SK-N-MC (cell line): Measurements from ENCODE around the gene DCLK2.

Experiments used
- DNase-seq: peaks from one replicate; pipeline ENCODE4 v3.0.0-alpha.2; 2011; ENCODE audit warnings: low read depth, low spot score
- H3K27ac ChIP-seq: fragments of 200-600 bp; sonication (generic); 2 replicates; pipeline ENCODE4 v1.5.1; 2016; ENCODE audit warnings: mixed run types
- H3K36me3 ChIP-seq: fragments of 200-600 bp; sonication (generic); 2 replicates; pipeline ENCODE4 v1.6.1; 2017; ENCODE audit warnings: antibody characterized with exemption, low read length, mixed read lengths; ENCODE audit not compliant: insufficient read depth
- H3K4me3 ChIP-seq: fragments of 200-600 bp; sonication (generic); 2 replicates; pipeline ENCODE4 v1.5.1; 2016
- H3K9ac ChIP-seq: fragments of 200-600 bp; sonication (generic); 2 replicates; pipeline ENCODE4 v1.8.0; 2017; ENCODE audit warnings: mixed run types, mixed read lengths; ENCODE audit not compliant: insufficient read length
- H3K9me3 ChIP-seq: fragments of 200-600 bp; sonication (generic); 2 replicates; pipeline ENCODE4 v1.6.1; 2017; ENCODE audit warnings: low read depth, mild to moderate bottlenecking, antibody characterized with exemption, low read length, moderate library complexity, mixed read lengths
- EZH2 ChIP-seq: fragments of 200-600 bp; sonication (generic); IDR thresholded peaks from one replicate; pipeline ENCODE4 v1.6.1; 2017; ENCODE audit warnings: antibody characterized with exemption
- FOXP2 ChIP-seq: optimal IDR thresholded peaks from 2 replicates; pipeline ENCODE3; 2011; ENCODE audit warnings: mild to moderate bottlenecking, moderate library complexity; ENCODE audit not compliant: insufficient read depth; ENCODE audit errors: extremely low read length, control extremely low read depth
- POLR2AphosphoS5 ChIP-seq: IDR thresholded peaks from 2 replicates; pipeline ENCODE4 v1.6.1; 2012; ENCODE audit warnings: mild to moderate bottlenecking, low read depth, low read length, borderline replicate concordance

Gene DCLK2

GRCh38 chr4:150078041-150078578, at the start of gene DCLK2:
DCLK2 (plus strand) TSS chr4:150078445; CDS start chr4:150079028, 583 bp downstream.
- no peak within 1 kb of the TSS for H3K27ac ChIP-seq
- no peak for TF ChIP-seq FOXP2
- no peak for TF ChIP-seq POLR2AphosphoS5
- TF ChIP-seq EZH2: no peak
- H3K9me3 ChIP-seq: no peaks in the 10 kb centered on the region
- no peak for DNase-seq
- no peaks in the 10 kb centered on the region for H3K36me3 ChIP-seq
- peak within 1 kb of the TSS; percentile 85 for H3K4me3 ChIP-seq
- peak within 1 kb of the TSS; percentile 56 for H3K9ac ChIP-seq

- DNase-seq: no peak
- Histone ChIP-seq H3K9ac (no peak overlapping the region), H3K4me3 (no peak overlapping the region), H3K27ac (no peak overlapping the region), H3K36me3 (no peaks in the 10 kb centered on the region), H3K9me3 (no peaks in the 10 kb centered on the region)
- TF ChIP-seq FOXP2 (no peak), POLR2AphosphoS5 (no peak), EZH2 (no peak)
These were observed 45.7 kb upstream of the DCLK2 start for GRCh38 chr4:150032541-150032940.

DNA sequence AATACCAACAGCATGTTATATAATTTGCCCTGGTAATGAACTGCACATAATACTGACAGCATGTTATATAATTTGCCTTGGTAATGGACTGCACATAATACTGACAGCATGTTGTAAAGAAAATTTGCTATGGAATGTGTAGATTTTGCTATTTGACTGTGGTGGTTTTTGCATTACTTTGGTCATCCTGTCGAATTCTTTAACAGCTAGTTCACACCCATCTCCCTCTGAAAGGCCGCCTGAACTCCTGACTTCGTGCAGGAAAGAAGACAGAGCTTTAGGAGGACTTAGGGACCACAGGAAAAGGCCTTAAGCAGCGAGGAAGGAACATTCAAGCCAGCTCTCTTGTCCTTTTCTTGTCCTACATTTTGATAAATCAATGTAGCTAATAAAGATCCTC, 45.2 kb upstream of the DCLK2 start:
- no peak for TF ChIP-seq POLR2AphosphoS5
- TF ChIP-seq FOXP2: no peak
- TF ChIP-seq EZH2: no peak
- no peaks in the 10 kb centered on the region for H3K9me3 ChIP-seq

GRCh38 chr4:150033901-150034300, 44.3 kb upstream of the DCLK2 start:
- no peak for TF ChIP-seq EZH2
- TF ChIP-seq FOXP2: no peak
- no peak for TF ChIP-seq POLR2AphosphoS5
- Histone ChIP-seq H3K9ac (no peak overlapping the region), H3K27ac (no peak overlapping the region), H3K9me3 (no peaks in the 10 kb centered on the region), H3K4me3 (no peak overlapping the region), H3K36me3 (no peaks in the 10 kb centered on the region)
- no peak for DNase-seq

More for the DNA sequence above, 45.2 kb upstream of the DCLK2 start:
- Histone ChIP-seq H3K9ac (no peak overlapping the region), H3K36me3 (no peaks in the 10 kb centered on the region), H3K27ac (no peak overlapping the region), H3K4me3 (no peak overlapping the region)
- no peak for DNase-seq

GRCh38 chr4:150037251-150037856, 40.9 kb upstream of the DCLK2 start:
- H3K36me3 ChIP-seq: no peaks in the 10 kb centered on the region
- TF ChIP-seq POLR2AphosphoS5: no peak
- TF ChIP-seq EZH2: no peak
- no peak for TF ChIP-seq FOXP2
- no peak overlapping the region for H3K27ac ChIP-seq
- no peak overlapping the region for H3K4me3 ChIP-seq
- H3K9me3 ChIP-seq: no peaks in the 10 kb centered on the region
- no peak for DNase-seq
- no peak overlapping the region for H3K9ac ChIP-seq

DNA sequence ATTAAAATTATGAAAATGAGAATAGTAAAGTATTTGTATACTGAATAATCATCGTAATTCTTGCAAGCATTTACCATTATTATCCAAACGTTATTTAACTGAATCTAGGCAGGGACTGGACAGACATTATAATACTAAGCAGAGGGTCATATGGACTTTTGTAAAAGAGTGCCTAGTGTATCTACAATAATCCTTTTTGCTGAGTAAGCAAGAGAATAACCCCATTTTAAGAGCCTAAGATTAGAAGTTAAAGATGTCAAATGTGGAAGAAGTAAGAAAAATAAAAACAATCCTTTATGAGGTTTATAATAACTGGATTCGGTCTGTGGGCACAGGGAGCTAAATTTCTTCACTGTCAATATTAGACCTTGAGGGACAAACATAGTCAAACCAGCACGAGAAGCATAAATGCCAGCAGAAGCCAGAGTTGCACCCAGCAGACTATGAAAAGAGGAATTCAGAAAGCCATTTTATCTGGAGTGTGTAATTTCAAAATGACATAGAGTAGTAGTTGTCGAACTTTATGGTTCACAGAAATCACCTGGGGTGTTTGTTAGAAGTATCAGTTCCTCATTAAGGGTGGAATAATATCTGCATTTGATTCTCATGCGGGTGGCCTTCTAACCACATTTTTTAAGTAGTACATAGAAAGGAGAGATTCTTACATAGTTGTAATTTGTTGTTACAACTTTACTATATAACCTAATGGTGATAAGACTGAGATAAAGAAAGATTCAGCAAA, 39.7 kb upstream of the DCLK2 start:
- H3K4me3 ChIP-seq: no peak overlapping the region
- no peaks in the 10 kb centered on the region for H3K9me3 ChIP-seq
- no peak for DNase-seq
- TF ChIP-seq EZH2: no peak
- no peak for TF ChIP-seq POLR2AphosphoS5
- no peak overlapping the region for H3K9ac ChIP-seq
- no peaks in the 10 kb centered on the region for H3K36me3 ChIP-seq
- H3K27ac ChIP-seq: no peak overlapping the region

DNA sequence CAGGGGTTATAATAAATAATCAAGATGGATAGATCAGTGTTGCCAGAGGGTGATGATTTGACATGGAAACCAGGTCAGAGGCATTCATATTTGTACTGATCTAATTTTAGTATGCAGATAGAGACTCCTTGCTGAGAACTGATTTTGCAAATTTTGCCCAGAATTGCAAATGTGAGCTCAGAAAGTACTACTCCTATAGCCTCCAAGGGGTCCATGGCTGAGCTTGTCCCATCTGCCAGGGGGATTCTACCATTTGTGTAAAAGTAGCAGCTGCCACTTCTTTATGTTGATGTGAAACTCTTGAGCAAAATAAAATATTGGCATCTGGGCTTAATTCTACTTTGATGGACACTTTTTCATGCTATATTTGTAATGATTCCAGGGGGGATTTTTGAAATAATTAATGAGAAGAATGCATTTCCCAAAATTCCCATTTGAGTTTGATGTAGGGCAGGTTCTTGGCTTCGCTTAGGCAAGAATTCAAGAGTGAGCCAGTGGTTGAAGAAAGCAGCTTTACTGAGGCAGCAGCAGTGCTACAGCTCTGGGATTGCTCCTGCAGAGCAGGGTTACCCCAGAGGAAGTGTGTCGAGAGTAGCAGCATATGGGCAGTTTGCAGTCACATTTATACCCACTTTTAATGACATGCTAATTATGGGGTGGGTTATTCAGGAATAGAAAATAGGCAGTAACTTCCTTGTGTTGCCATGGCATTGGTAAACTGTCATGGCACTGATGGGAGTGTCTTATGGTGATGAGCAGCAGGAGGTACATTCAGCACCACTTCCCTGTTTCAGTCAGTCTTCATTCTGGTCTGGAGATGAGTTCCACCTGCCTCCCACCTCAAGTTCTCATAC, 38.7 kb upstream of the DCLK2 start:
- Histone ChIP-seq H3K4me3 (peak overlapping the region; percentile 3; the same call in 1 of the 2 replicates), H3K9ac (no peak overlapping the region), H3K27ac (no peak overlapping the region), H3K9me3 (no peaks in the 10 kb centered on the region), H3K36me3 (no peaks in the 10 kb centered on the region)
- TF ChIP-seq POLR2AphosphoS5 (no peak), FOXP2 (no peak), EZH2 (no peak)
- DNase-seq: no peak

GRCh38 chr4:150044517-150044916, 33.7 kb upstream of the DCLK2 start:
- Histone ChIP-seq H3K36me3 (no peaks in the 10 kb centered on the region), H3K27ac (no peak overlapping the region), H3K9ac (no peak overlapping the region), H3K4me3 (no peak overlapping the region), H3K9me3 (no peaks in the 10 kb centered on the region)
- no peak for DNase-seq
- TF ChIP-seq FOXP2 (no peak), POLR2AphosphoS5 (no peak), EZH2 (no peak)
